HL-60/S4 treated with phorbol 12-myristate 13-acetate at 8.2 ng/mL for 4 days and 3 days (cell line): Measurements from ENCODE around the gene LIG3.
"Not testable (repeated sequence)": the region's sequence is repeated elsewhere in the genome, so short reads cannot be mapped to it uniquely, and the experiment has no call there.

Experiments
- in situ Hi-C: fragments of 300-500 bp; cut with MboI; formaldehyde crosslinking; loops from 2 replicates; pipeline ENCODE4 v1.15.0; 2022; ENCODE audit warnings: low sequenced_read_pairs

The LIG3 gene

GRCh38 chr17:34997355-34997862 is 17.1 kb downstream of the LIG3 start:
- in situ Hi-C loops = loop anchor here (5.0 to 25.0 kb wide), 2 partner anchors 125 to 585 kb away; partner anchors contain the start of gene FNDC8

GRCh38 chr17:34998205-34998604 is 17.9 kb downstream of the LIG3 start:
- in situ Hi-C loops = loop anchor here (5.0 to 25.0 kb wide), 2 partner anchors 124 to 586 kb away; partner anchors contain the start of gene FNDC8

GRCh38 chr17:34999456-34999855 is 19.1 kb downstream of the LIG3 start:
- in situ Hi-C loops = loop anchor here (5.0 to 25.0 kb wide), 2 partner anchors 123 to 587 kb away; partner anchors contain the start of gene FNDC8

GRCh38 chr17:35000965-35001364 is 20.7 kb downstream of the LIG3 start:
- in situ Hi-C loops = not testable (repeated sequence)

- in situ Hi-C loops = no loop called here
Measured at GRCh38 chr17:35001549-35001948, 21.2 kb downstream of the LIG3 start.

GRCh38 chr17:35002876-35003551 is 22.7 kb downstream of the LIG3 start:
- in situ Hi-C loops = no loop called here

- in situ Hi-C loops = no loop called here
Measured at GRCh38 chr17:35003778-35004177, 23.5 kb downstream of the LIG3 start.

GRCh38 chr17:35006345-35006744 is 26.0 kb downstream of the LIG3 start:
- in situ Hi-C loops = no loop called here

GRCh38 chr17:35006961-35007360 is 26.6 kb downstream of the LIG3 start:
- in situ Hi-C loops = no loop called here

- in situ Hi-C loops = no loop called here
Measured at GRCh38 chr17:35010093-35010492, 29.8 kb downstream of the LIG3 start.

- in situ Hi-C loops = no loop called here
Measured at GRCh38 chr17:35011671-35012216, 31.4 kb downstream of the LIG3 start.

GRCh38 chr17:35016369-35016768 is 36.1 kb downstream of the LIG3 start:
- in situ Hi-C loops = no loop called here

- in situ Hi-C loops = no loop called here
Measured at GRCh38 chr17:35017021-35017420, 36.7 kb downstream of the LIG3 start.

- in situ Hi-C loops = no loop called here
Measured at GRCh38 chr17:35018814-35019213, 38.5 kb downstream of the LIG3 start.

- in situ Hi-C loops = no loop called here
Measured at GRCh38 chr17:35019386-35020179, 39.3 kb downstream of the LIG3 start.

GRCh38 chr17:35021520-35022380 is 41.4 kb downstream of the LIG3 start:
- in situ Hi-C loops = no loop called here

GRCh38 chr17:35022536-35023063 is 42.3 kb downstream of the LIG3 start:
- in situ Hi-C loops = no loop called here

GRCh38 chr17:35023538-35023937 is 43.2 kb downstream of the LIG3 start:
- in situ Hi-C loops = no loop called here

GRCh38 chr17:35025541-35025940 is 45.2 kb downstream of the LIG3 start:
- in situ Hi-C loops = no loop called here

GRCh38 chr17:35028097-35028496 is 47.8 kb downstream of the LIG3 start:
- in situ Hi-C loops = not testable (repeated sequence)
